Lower leg skin (tissue), 3 donors: ENCODE measurements around the gene BBS9.

ENCODE experiments used
- POLR2A ChIP-seq, 2 donors: fragments of 450-650 bp; IDR thresholded peaks; one replicate each; pipeline ENCODE4 v1.6.1; 2016 to 2017; ENCODE audit warnings: antibody characterized with exemption in 2 of 2, mild to moderate bottlenecking in 1 of 2, moderate library complexity in 1 of 2
- TF ChIP-seq, protein P1 (sequence below), 3 donors: fragments of 450-650 bp; IDR thresholded peaks; one replicate each; pipeline ENCODE4 v1.5.1; 2016; ENCODE audit warnings: antibody characterized with exemption in 3 of 3, mild to moderate bottlenecking in 3 of 3, moderate library complexity in 2 of 3

DNA sequence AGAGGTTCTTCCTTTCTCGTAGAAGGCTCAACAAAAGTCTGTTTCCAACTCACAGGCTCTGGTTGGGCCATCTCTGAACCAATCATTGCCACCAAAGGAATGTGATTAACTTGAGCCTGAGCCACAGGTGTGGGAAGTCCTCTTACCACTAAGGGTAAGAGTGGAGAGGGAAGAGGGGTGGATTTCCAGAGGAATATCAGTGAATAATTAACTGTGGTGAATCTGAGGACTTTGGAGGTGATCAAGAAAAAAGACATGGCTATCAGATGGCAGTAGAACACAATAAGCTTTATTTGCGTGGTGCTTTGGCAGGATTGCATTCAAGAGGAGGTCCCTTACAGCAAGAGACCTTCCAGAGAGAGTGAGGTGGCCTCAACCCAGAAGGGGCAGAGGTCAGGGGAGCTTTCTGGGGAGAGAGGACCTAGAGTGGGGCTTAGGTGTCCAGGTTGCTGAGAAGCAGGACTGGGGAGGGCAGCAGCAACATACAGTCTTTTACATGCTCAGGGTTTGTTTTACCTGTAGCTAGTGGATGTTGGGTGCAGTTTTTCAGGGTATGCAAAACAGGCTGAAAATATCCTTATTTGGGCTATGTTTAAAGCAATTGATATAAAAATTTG is 61.4 kb downstream of the BBS9 start:
- no peak for TF ChIP-seq POLR2A (IDR thresholded peaks at IDR 0.05)
- TF ChIP-seq, protein P1, sequence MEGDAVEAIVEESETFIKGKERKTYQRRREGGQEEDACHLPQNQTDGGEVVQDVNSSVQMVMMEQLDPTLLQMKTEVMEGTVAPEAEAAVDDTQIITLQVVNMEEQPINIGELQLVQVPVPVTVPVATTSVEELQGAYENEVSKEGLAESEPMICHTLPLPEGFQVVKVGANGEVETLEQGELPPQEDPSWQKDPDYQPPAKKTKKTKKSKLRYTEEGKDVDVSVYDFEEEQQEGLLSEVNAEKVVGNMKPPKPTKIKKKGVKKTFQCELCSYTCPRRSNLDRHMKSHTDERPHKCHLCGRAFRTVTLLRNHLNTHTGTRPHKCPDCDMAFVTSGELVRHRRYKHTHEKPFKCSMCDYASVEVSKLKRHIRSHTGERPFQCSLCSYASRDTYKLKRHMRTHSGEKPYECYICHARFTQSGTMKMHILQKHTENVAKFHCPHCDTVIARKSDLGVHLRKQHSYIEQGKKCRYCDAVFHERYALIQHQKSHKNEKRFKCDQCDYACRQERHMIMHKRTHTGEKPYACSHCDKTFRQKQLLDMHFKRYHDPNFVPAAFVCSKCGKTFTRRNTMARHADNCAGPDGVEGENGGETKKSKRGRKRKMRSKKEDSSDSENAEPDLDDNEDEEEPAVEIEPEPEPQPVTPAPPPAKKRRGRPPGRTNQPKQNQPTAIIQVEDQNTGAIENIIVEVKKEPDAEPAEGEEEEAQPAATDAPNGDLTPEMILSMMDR (IDR thresholded peaks at IDR 0.05): no peak
